Measurements from ENCODE around the gene EPRS1.

DNA sequence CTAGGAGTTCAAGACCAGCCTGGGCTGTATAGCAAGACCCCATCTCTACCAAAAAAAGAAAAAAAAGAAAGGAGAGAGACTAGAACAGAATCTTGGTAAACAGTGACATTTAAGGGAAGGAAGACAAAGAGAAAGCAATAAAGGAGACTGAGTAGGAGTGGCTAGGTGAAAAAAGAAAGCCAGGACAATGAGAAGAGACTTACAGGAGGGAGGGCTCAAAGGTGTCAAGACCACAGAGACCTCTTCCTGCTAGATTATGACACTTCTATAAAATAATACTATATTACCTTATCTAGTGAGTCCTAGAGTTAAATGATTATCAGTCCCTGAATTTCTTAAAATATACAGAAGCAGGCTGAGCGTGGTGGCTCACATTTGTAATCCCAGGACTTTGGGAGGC lies 10.1 kb upstream of the EPRS1 start:
- TF ChIP-seq, protein P1, sequence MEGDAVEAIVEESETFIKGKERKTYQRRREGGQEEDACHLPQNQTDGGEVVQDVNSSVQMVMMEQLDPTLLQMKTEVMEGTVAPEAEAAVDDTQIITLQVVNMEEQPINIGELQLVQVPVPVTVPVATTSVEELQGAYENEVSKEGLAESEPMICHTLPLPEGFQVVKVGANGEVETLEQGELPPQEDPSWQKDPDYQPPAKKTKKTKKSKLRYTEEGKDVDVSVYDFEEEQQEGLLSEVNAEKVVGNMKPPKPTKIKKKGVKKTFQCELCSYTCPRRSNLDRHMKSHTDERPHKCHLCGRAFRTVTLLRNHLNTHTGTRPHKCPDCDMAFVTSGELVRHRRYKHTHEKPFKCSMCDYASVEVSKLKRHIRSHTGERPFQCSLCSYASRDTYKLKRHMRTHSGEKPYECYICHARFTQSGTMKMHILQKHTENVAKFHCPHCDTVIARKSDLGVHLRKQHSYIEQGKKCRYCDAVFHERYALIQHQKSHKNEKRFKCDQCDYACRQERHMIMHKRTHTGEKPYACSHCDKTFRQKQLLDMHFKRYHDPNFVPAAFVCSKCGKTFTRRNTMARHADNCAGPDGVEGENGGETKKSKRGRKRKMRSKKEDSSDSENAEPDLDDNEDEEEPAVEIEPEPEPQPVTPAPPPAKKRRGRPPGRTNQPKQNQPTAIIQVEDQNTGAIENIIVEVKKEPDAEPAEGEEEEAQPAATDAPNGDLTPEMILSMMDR (IDR thresholded peaks at IDR 0.05), result no peak
- TF ChIP-seq CHD2 (IDR thresholded peaks at IDR 0.05; ENCODE audit: low read length, partially characterized antibody) (no peak), YY1 (IDR thresholded peaks at IDR 0.05; ENCODE audit: low read depth) (no peak), RAD21 (IDR thresholded peaks at IDR 0.05; ENCODE audit: low read length) (no peak), RXRA (IDR thresholded peaks at IDR 0.05; ENCODE audit: borderline replicate concordance, low read depth) (no peak), NRF1 (IDR thresholded peaks at IDR 0.05; ENCODE audit: low read depth, low read length) (no peak), GATA2 (CRISPR knock-in tag; IDR thresholded peaks at IDR 0.05) (no peak), RCOR1 (IDR thresholded peaks at IDR 0.05; ENCODE audit: low read length) (no peak)
- TF ChIP-seq, protein P2, sequence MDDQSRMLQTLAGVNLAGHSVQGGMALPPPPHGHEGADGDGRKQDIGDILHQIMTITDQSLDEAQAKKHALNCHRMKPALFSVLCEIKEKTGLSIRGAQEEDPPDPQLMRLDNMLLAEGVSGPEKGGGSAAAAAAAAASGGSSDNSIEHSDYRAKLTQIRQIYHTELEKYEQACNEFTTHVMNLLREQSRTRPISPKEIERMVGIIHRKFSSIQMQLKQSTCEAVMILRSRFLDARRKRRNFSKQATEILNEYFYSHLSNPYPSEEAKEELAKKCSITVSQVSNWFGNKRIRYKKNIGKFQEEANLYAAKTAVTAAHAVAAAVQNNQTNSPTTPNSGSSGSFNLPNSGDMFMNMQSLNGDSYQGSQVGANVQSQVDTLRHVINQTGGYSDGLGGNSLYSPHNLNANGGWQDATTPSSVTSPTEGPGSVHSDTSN (IDR thresholded peaks at IDR 0.05), result no peak
- TF ChIP-seq, protein P3, sequence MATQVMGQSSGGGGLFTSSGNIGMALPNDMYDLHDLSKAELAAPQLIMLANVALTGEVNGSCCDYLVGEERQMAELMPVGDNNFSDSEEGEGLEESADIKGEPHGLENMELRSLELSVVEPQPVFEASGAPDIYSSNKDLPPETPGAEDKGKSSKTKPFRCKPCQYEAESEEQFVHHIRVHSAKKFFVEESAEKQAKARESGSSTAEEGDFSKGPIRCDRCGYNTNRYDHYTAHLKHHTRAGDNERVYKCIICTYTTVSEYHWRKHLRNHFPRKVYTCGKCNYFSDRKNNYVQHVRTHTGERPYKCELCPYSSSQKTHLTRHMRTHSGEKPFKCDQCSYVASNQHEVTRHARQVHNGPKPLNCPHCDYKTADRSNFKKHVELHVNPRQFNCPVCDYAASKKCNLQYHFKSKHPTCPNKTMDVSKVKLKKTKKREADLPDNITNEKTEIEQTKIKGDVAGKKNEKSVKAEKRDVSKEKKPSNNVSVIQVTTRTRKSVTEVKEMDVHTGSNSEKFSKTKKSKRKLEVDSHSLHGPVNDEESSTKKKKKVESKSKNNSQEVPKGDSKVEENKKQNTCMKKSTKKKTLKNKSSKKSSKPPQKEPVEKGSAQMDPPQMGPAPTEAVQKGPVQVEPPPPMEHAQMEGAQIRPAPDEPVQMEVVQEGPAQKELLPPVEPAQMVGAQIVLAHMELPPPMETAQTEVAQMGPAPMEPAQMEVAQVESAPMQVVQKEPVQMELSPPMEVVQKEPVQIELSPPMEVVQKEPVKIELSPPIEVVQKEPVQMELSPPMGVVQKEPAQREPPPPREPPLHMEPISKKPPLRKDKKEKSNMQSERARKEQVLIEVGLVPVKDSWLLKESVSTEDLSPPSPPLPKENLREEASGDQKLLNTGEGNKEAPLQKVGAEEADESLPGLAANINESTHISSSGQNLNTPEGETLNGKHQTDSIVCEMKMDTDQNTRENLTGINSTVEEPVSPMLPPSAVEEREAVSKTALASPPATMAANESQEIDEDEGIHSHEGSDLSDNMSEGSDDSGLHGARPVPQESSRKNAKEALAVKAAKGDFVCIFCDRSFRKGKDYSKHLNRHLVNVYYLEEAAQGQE (IDR thresholded peaks at IDR 0.05; ENCODE audit: low read depth, low read length), result no peak

Measured in SK-N-SH (cell line).